ENCODE data around the gene SLC2A1.

Gene SLC2A1

DNA sequence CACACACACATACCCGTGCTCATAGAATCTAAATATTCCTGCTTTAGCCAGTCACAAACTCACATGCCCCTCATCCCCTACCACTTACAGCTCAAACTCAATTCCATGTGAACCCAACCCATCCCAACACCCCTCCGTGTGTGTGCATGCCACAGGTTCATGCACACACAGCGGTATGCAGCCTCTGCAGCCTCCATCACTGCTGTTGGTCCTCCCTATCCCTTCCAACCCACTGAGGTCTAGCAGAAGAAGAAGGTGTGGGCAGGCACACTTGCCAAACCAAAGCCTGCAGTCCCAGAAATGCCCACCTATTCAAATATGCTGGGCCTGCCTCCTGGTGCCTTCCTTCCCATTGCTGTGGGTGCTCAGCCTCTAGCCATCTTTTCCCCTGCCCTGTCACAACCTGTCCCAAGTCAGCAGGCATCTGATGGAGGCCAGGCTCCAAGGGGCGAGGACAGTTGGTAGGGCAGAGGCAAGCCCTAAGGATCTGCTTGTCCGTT, 26.2 kb downstream of the SLC2A1 start:
- H3K4me3 ChIP-seq (ENCODE audit: low read depth, low read length): peak overlapping the region; percentile 19
- no peak for DNase-seq (ENCODE audit: low read depth)
- TF ChIP-seq, protein P1, sequence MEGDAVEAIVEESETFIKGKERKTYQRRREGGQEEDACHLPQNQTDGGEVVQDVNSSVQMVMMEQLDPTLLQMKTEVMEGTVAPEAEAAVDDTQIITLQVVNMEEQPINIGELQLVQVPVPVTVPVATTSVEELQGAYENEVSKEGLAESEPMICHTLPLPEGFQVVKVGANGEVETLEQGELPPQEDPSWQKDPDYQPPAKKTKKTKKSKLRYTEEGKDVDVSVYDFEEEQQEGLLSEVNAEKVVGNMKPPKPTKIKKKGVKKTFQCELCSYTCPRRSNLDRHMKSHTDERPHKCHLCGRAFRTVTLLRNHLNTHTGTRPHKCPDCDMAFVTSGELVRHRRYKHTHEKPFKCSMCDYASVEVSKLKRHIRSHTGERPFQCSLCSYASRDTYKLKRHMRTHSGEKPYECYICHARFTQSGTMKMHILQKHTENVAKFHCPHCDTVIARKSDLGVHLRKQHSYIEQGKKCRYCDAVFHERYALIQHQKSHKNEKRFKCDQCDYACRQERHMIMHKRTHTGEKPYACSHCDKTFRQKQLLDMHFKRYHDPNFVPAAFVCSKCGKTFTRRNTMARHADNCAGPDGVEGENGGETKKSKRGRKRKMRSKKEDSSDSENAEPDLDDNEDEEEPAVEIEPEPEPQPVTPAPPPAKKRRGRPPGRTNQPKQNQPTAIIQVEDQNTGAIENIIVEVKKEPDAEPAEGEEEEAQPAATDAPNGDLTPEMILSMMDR (IDR thresholded peaks at IDR 0.05; ENCODE audit: control insufficient read depth, extremely low read depth, insufficient read depth): no peak

GRCh38 chr1:42931911-42932422, 26.7 kb downstream of the SLC2A1 start:
- DNase-seq (ENCODE audit: low read depth): no peak
- TF ChIP-seq, protein P1 (IDR thresholded peaks at IDR 0.05; ENCODE audit: control insufficient read depth, extremely low read depth, insufficient read depth): no peak
- peak overlapping the region; percentile 19 for H3K4me3 ChIP-seq (ENCODE audit: low read depth, low read length)

- H3K4me3 ChIP-seq (ENCODE audit: low read depth, low read length): no peak overlapping the region
- TF ChIP-seq, protein P1 (IDR thresholded peaks at IDR 0.05; ENCODE audit: control insufficient read depth, extremely low read depth, insufficient read depth): peak; percentile 44
- DNase-seq (ENCODE audit: low read depth): no peak
These were observed 27.5 kb downstream of the SLC2A1 start for GRCh38 chr1:42931108-42931539.

DNA sequence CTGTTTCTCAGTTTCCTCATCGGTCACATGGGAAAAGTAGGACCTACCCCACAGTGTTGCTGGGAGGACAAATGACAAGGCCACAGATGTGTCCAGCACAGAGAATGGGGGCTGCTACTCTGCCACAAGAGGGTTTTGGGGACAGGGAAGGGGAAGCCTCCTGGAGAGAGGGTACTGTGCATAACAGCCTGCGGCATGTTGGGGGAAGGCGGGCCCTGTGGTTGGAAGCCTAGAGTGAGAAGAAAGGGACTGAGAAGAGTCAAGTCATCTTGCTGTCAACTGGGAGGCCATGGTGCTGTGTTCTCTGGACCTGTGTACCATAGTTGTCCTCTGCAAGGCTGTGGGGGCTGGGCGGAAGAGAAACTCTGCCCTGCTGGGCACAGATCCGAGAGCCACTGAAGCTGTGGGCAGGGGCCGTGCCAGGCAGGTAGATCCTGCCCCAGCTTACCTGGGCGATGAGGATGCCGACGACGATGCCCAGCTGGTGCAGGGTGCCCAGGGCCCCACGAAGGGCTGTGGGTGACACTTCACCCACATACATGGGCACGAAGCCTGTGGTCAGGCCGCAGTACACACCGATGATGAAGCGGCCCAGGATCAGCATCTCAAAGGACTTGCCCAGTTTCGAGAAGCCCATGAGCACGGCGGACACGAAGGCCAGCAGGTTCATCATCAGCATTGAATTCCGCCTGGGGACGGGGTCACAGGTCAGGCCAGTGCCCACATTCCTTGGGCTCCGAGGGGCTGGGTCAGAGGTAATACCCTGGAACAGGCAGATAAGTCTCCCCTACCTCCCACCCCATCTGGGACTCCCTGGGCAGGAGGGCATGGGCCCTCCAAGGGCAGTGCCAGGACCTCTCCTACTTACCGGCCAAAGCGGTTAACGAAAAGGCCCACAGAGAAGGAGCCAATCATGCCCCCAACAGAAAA, 28.2 kb downstream of the SLC2A1 start:
- no peak overlapping the region for H3K4me3 ChIP-seq (ENCODE audit: low read depth, low read length)
- TF ChIP-seq, protein P1 (IDR thresholded peaks at IDR 0.05; ENCODE audit: control insufficient read depth, extremely low read depth, insufficient read depth): no peak
- no peak for DNase-seq (ENCODE audit: low read depth)

- H3K4me3 ChIP-seq (ENCODE audit: low read depth, low read length): no peak overlapping the region
- TF ChIP-seq, protein P1 (IDR thresholded peaks at IDR 0.05; ENCODE audit: control insufficient read depth, extremely low read depth, insufficient read depth): no peak
- DNase-seq (ENCODE audit: low read depth): no peak
These were observed 29.1 kb downstream of the SLC2A1 start for GRCh38 chr1:42929434-42930177.

GRCh38 chr1:42928859-42929258, 29.8 kb downstream of the SLC2A1 start:
- no peak for DNase-seq (ENCODE audit: low read depth)

More at GRCh38 chr1:42928859-42929258, 29.8 kb downstream of the SLC2A1 start:
- TF ChIP-seq, protein P1 (IDR thresholded peaks at IDR 0.05; ENCODE audit: control insufficient read depth, extremely low read depth, insufficient read depth): no peak
- H3K4me3 ChIP-seq (ENCODE audit: low read depth, low read length): no peak overlapping the region
